ENCODE results near the gene DMAC2. TPM values are rescaled to one million over a fixed set of nuclear protein-coding genes. Genes with fewer than 3 reads are reported as not detected.

DMAC2 gene
- 28.8 and 31.2 TPM in 2 replicates for total RNA-seq

GRCh38 chr19:41439441-41440222, at the start of gene DMAC2:
DMAC2 (minus strand) TSS chr19:41439912; CDS start chr19:41439899, 13 bp downstream.

GRCh38 chr19:41442473-41443355, 3.0 kb upstream of the DMAC2 start, which contains the start of gene ERICH4:
ERICH4 (plus strand) TSS chr19:41443156; CDS start chr19:41443170, 14 bp downstream.

GRCh38 chr19:41426952-41427646, 12.6 kb downstream of the DMAC2 start, which contains the start of gene B3GNT8:
B3GNT8 (minus strand) TSS chr19:41427374; CDS start chr19:41426778, 596 bp downstream.

GRCh38 chr19:41397086-41398049, 42.3 kb downstream of the DMAC2 start, which contains the start of the genes BCKDHA and EXOSC5:
BCKDHA (plus strand) TSS chr19:41397818; CDS start chr19:41397828, 10 bp downstream.
EXOSC5 (minus strand) TSS chr19:41397359; CDS start chr19:41397328, 31 bp downstream.

Other genes starting within 250 kb of the DMAC2 start
- gene CYP2S1, start 246.7 kb downstream of the DMAC2 start, total RNA-seq = not detected in 2 replicates
- gene AXL, start 220.7 kb downstream of the DMAC2 start, total RNA-seq = 44.3 and 52.9 TPM in 2 replicates
- gene HNRNPUL1, start 175.5 kb downstream of the DMAC2 start, total RNA-seq = 117 and 119 TPM in 2 replicates
- gene CCDC97, start 129.7 kb downstream of the DMAC2 start, total RNA-seq = 11.9 and 12.0 TPM in 2 replicates
- gene TGFB1, start 86.0 kb downstream of the DMAC2 start, total RNA-seq = 65.2 and 74.3 TPM in 2 replicates
- 1.7 and 6.1 TPM in 2 replicates for gene B9D2, start 75.8 kb downstream of the DMAC2 start, total RNA-seq
- gene TMEM91, start 63.4 kb downstream of the DMAC2 start, total RNA-seq = 5.5 and 8.5 TPM in 2 replicates
- 15.2 and 25.5 TPM in 2 replicates for gene EXOSC5, start 42.6 kb downstream of the DMAC2 start, total RNA-seq
- 30.8 and 37.3 TPM in 2 replicates for gene BCKDHA, start 42.1 kb downstream of the DMAC2 start, total RNA-seq
- 0.78 and 1.2 TPM in 2 replicates for gene B3GNT8, start 12.5 kb downstream of the DMAC2 start, total RNA-seq
- gene ERICH4, start 3.2 kb upstream of the DMAC2 start, total RNA-seq = not detected in 2 replicates
- not detected in 2 replicates for gene CEACAM21, start 136.3 kb upstream of the DMAC2 start, total RNA-seq
- gene CEACAM4, start 187.2 kb upstream of the DMAC2 start, total RNA-seq = not detected in 2 replicates
- gene CEACAM7, start 248.4 kb upstream of the DMAC2 start, total RNA-seq = not detected in 2 replicates